ENCODE data around the gene TRIM17. TPM values are rescaled to one million over a fixed set of nuclear protein-coding genes. Genes with fewer than 3 reads are reported as not detected.

Gene TRIM17
- polyA plus RNA-seq, 1 experiment, result 0.16 TPM

- TF ChIP-seq CTCF (IDR thresholded peaks at IDR 0.05; ENCODE audit: low read depth, low read length), result no peak
- Histone ChIP-seq H3K4me3 (ENCODE audit: low read depth, low read length) (no peak overlapping the region), H3K27ac (ENCODE audit: low read depth, low read length) (no peak overlapping the region), H3K27me3 (ENCODE audit: control insufficient read depth, insufficient read depth, low read length) (peaks cover 12% of the 10 kb centered on the region), H3K9me3 (ENCODE audit: control insufficient read depth, insufficient read depth, low read length) (peaks cover 7% of the 10 kb centered on the region; the same call in 1 of the 2 replicates)
- POLR2A ChIA-PET, result interaction anchor here (0.7 kb wide), 1 partner anchor 13 kb away, joined by 5 read pairs; no protein-coding TSS in a partner anchor
- CTCF ChIA-PET, result no interaction called here
- DNase-seq (ENCODE audit: low read depth, low spot score), result no peak
These were observed 8.3 kb upstream of the TRIM17 start for GRCh38 chr1:228424685-228425660.

- DNase-seq (ENCODE audit: low read depth, low spot score), result no peak
- Histone ChIP-seq H3K27ac (ENCODE audit: low read depth, low read length) (no peak overlapping the region), H3K9me3 (ENCODE audit: control insufficient read depth, insufficient read depth, low read length) (peaks cover 7% of the 10 kb centered on the region; the same call in 1 of the 2 replicates), H3K4me3 (ENCODE audit: low read depth, low read length) (no peak overlapping the region), H3K27me3 (ENCODE audit: control insufficient read depth, insufficient read depth, low read length) (peaks cover 2% of the 10 kb centered on the region)
- CTCF ChIA-PET, result interaction anchor here (2.2 kb wide), 1 partner anchor 78 kb away, joined by 6 read pairs; no protein-coding TSS in a partner anchor
- POLR2A ChIA-PET, result no interaction called here
- no peak for TF ChIP-seq CTCF (IDR thresholded peaks at IDR 0.05; ENCODE audit: low read depth, low read length)
These were observed 6.9 kb upstream of the TRIM17 start for GRCh38 chr1:228423404-228424053.

- peaks cover 7% of the 10 kb centered on the region; the same call in 1 of the 2 replicates for H3K9me3 ChIP-seq (ENCODE audit: control insufficient read depth, insufficient read depth, low read length)
- no peak for TF ChIP-seq CTCF (IDR thresholded peaks at IDR 0.05; ENCODE audit: low read depth, low read length)
- CTCF ChIA-PET, result interaction anchor here (0.6 kb wide), 1 partner anchor 12 kb away, joined by 3 read pairs; no protein-coding TSS in a partner anchor
- H3K27me3 ChIP-seq (ENCODE audit: control insufficient read depth, insufficient read depth, low read length), result peaks cover 6% of the 10 kb centered on the region
- no peak for DNase-seq (ENCODE audit: low read depth, low spot score)
- no peak overlapping the region for H3K4me3 ChIP-seq (ENCODE audit: low read depth, low read length)
- POLR2A ChIA-PET, result no interaction called here
- H3K27ac ChIP-seq (ENCODE audit: low read depth, low read length), result no peak overlapping the region
These were observed 4.5 kb upstream of the TRIM17 start for GRCh38 chr1:228420968-228421826.

DNA sequence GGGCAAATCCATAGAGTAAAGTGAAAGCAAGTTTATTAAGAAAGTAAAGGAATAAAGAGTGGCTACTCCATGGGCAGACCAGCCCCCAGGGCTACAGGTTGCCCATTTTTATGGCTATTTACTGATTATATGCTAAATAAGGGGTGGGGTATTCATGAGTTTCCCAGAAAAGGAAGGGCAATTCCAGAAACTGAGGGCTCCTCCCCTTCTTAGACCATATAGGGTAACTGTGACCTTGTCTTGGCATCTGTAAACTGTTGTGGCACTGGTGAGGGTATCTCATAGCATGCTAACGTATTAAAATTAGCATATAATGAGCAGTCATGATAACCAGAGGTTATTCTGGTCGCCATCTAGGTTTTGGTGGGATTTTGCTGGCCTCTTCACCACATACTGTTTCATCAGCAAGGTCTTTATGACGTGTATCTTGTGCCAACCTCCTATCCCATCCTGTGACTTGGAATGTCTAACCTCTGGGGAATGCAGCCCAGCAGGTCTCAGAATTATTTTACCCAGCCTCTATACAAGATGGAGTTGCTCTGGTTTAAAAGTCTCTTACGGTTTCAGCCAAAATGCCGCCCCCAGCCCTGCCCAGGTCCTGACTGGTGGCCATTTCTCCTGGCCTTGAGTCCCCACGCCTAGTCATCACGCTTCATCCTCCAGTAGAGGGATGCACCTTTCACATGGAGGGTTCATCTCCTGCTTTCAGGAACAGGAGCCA lies 982 bp upstream of the TRIM17 start:
- ChIA-PET CTCF (no interaction called here), POLR2A (no interaction called here)
- H3K27me3 ChIP-seq (ENCODE audit: control insufficient read depth, insufficient read depth, low read length), result peaks cover 6% of the 10 kb centered on the region
- DNase-seq (ENCODE audit: low read depth, low spot score), result no peak
- TF ChIP-seq CTCF (IDR thresholded peaks at IDR 0.05; ENCODE audit: low read depth, low read length), result no peak
- no peak overlapping the region for H3K27ac ChIP-seq (ENCODE audit: low read depth, low read length)
- H3K4me3 ChIP-seq (ENCODE audit: low read depth, low read length), result no peak overlapping the region
- H3K9me3 ChIP-seq (ENCODE audit: control insufficient read depth, insufficient read depth, low read length), result no peaks in the 10 kb centered on the region; the same call in 1 of the 2 replicates
